Right lobe of liver (tissue), 6 donors: Measurements from ENCODE around the gene PALM3. TPM values are rescaled to one million over a fixed set of nuclear protein-coding genes. Genes with fewer than 3 reads are reported as not detected.

Experiments used
- ATAC-seq, 4 donors: fragments of 200-7000 bp; cut with Tn5 transposase; one replicate each; pipeline ENCODE4 v1.9.1; 2020; ENCODE audit warnings: mild to moderate bottlenecking in 4 of 4, moderate library complexity in 4 of 4
- DNase-seq, 3 donors: peaks; one replicate each; pipeline ENCODE4 v3.0.0-alpha.2; 2020
- H3K27ac ChIP-seq, 3 donors: fragments of 200-600 bp; one replicate each; pipeline ENCODE4 v1.8.0; 2022
- H3K27me3 ChIP-seq, 2 donors: fragments of 200-600 bp; one replicate each; pipeline ENCODE4 v1.8.0; 2022
- H3K36me3 ChIP-seq, 4 donors: fragments of 200-600 bp; sonication (generic) in 1 of 4; one replicate each; pipeline versions ENCODE4 v1.5.1 to v1.8.0; 2017 to 2022; ENCODE audit warnings: control low read depth in 1 of 4
- H3K4me1 ChIP-seq, 4 donors: fragments of 200-600 bp; sonication (generic) in 1 of 4; one replicate each; pipeline versions ENCODE4 v1.5.1 to v1.8.0; 2017 to 2022; ENCODE audit warnings: control low read depth in 1 of 4
- H3K4me3 ChIP-seq, 3 donors: fragments of 200-600 bp; one replicate each; pipeline ENCODE4 v1.8.0; 2022
- H3K9me3 ChIP-seq, 4 donors: fragments of 200-600 bp; sonication (generic) in 1 of 4; one replicate each; pipeline versions ENCODE4 v1.5.1 to v1.8.0; 2017 to 2022; ENCODE audit warnings: control low read depth in 1 of 4
- CTCF ChIP-seq, 4 donors: fragments of 200-600 bp in 3 of 4; fragments of 450-650 bp in 1 of 4; IDR thresholded peaks; one replicate each; pipeline versions ENCODE4 v1.5.1 to v1.8.0; 2016 to 2022; ENCODE audit warnings: antibody characterized with exemption in 4 of 4, mild to moderate bottlenecking in 2 of 4
- POLR2A ChIP-seq: fragments of 450-650 bp; IDR thresholded peaks from one replicate; pipeline ENCODE4 v1.6.1; 2017; ENCODE audit warnings: antibody characterized with exemption, mild to moderate bottlenecking
- WGBS: methylation state at CpG from one replicate; pipeline ENCODE4 v1.1.6; 2018; ENCODE audit warnings: low coverage, low lambda C conversion rate; ENCODE audit not compliant: insufficient coverage; ENCODE audit errors: missing lambda C conversion rate; 5-methylcytosine and 5-hydroxymethylcytosine counted together
- intact Hi-C, 2 donors: fragments of 100-400 bp; cut with DNase I; formaldehyde crosslinking; loops; one replicate each; pipeline versions ENCODE4 v1.11.2 to v1.14.1; 2022
- total RNA-seq, 6 experiments: library from RNA; depleted of rRNA in 2 of 6; stranded (reverse); fragments of >200 nt in 2 of 6; fragmentation: NEBNext Ultra II Directional in 3 of 6; extraction: Animal tissue kit (Norgen Biotek cat#: 25700) in 3 of 6; gene quantifications; one replicate each; pipeline versions ENCODE4 v1.1.0 to v1.2.4, GENCODE V29; 2016 to 2023
- donor health status: DM: no; HTN: yes; CAD: no.
- donor health status: DM: no; HTN: no; CAD: no.
- donor health status: DM: no; HTN: no; CAD: no.
- donor health status: DM: no; HTN: yes; CAD: no.
- donor health status: DM: no; HTN: yes; CAD: no.

PALM3 gene
- total RNA-seq, 6 experiments from 2014 or later = 5.3 to 33.9 (median 17.0) TPM

- Histone ChIP-seq H3K9me3 (no peaks in the 10 kb centered on the region), H3K27me3 (no peaks in the 10 kb centered on the region), H3K4me1 (peaks cover 0 to 25% (median 0%) of the 10 kb centered on the region in 4 donors), H3K36me3 (no peaks in the 10 kb centered on the region), H3K4me3 (peak overlapping the region; percentile 61 to 78 (median 73)), H3K27ac (peak overlapping the region; percentile 76 to 91 (median 87))
- TF ChIP-seq CTCF (IDR thresholded peaks at IDR 0.05) = no peak
- no peak for TF ChIP-seq POLR2A
- intact Hi-C loops = loop anchor here in 1 of 2 donors (10.0 kb wide), 1 partner anchor 53 kb away; the partner anchor contains the start of gene ASF1B
- WGBS = 9% methylated on average over 7 of the region's 24 CpGs
- DNase-seq (peak in 2 of 3 donors; percentile 60 to 73), ATAC-seq (peak in 1 of 4 donors; percentile 1)
Observed at GRCh38 chr19:14081797-14082674, 20.2 kb upstream of the PALM3 start.

GRCh38 chr19:14080887-14081796 is 19.3 kb upstream of the PALM3 start:
- no peaks in the 10 kb centered on the region for H3K36me3 ChIP-seq
- H3K9me3 ChIP-seq = no peaks in the 10 kb centered on the region
- H3K4me1 ChIP-seq = peaks cover 0 to 25% (median 0%) of the 10 kb centered on the region in 4 donors
- WGBS = 0% methylated on average over 23 of the region's 50 CpGs
- H3K27me3 ChIP-seq = no peaks in the 10 kb centered on the region
- H3K4me3 ChIP-seq = peak overlapping the region; percentile 61 to 78 (median 73)
- H3K27ac ChIP-seq = peak overlapping the region; percentile 87 to 91 (median 88)
- intact Hi-C loops = loop anchor here in 1 of 2 donors (10.0 kb wide), 1 partner anchor 54 kb away; the partner anchor contains the start of gene ASF1B
- peak; percentile 91 to 96 (median 94) for ATAC-seq
- TF ChIP-seq CTCF (IDR thresholded peaks at IDR 0.05) = peak in 1 of 4 donors; percentile 4
- peak; percentile 87 for TF ChIP-seq POLR2A
- peak; percentile 98 to 99 (median 99) for DNase-seq

- H3K4me1 ChIP-seq = peaks cover 0 to 25% (median 3%) of the 10 kb centered on the region in 4 donors
- H3K4me3 ChIP-seq = no peak overlapping the region
- H3K27me3 ChIP-seq = no peaks in the 10 kb centered on the region
- H3K36me3 ChIP-seq = no peaks in the 10 kb centered on the region
- no peak overlapping the region for H3K27ac ChIP-seq
- no peak for DNase-seq
- TF ChIP-seq POLR2A = no peak
- TF ChIP-seq CTCF (IDR thresholded peaks at IDR 0.05) = no peak
- intact Hi-C loops = no loop called here
- no peaks in the 10 kb centered on the region for H3K9me3 ChIP-seq
- ATAC-seq = no peak
- WGBS = 65% methylated on average over 2 of the region's 2 CpGs
Observed at GRCh38 chr19:14078411-14078810, 16.5 kb upstream of the PALM3 start.
